Left cardiac atrium (tissue), 4 donors: ENCODE data around the gene TCF12. TPM values are rescaled to one million over a fixed set of nuclear protein-coding genes. Genes with fewer than 3 reads are reported as not detected.

ENCODE experiments used
- ATAC-seq, 2 donors: fragments of 200-7000 bp; cut with Tn5 transposase; one replicate each; pipeline ENCODE4 v1.9.1; 2020; ENCODE audit warnings: mild to moderate bottlenecking in 2 of 2, moderate library complexity in 2 of 2
- DNase-seq: peaks from one replicate; pipeline ENCODE4 v3.0.0-alpha.2; 2020
- intact Hi-C, 2 donors: fragments of 100-400 bp; cut with DNase I; formaldehyde crosslinking; loops; one replicate each; pipeline versions ENCODE4 v1.14.1 to v1.15.1; 2022 to 2023
- total RNA-seq, 2 donors: library from RNA; stranded (reverse); fragmentation: NEBNext Ultra II Directional; extraction: Animal tissue kit (Norgen Biotek cat#: 25700); gene quantifications; one replicate each; pipeline ENCODE4 v1.2.1, GENCODE V29; 2021
- donor health status: DM: no; HTN: yes; CAD: no.
- donor health status: DM: no; HTN: yes; CAD: no; lungs with severe emphysema.
- donor health status: DM: yes; HTN: yes; CAD: no.
- donor health status: Dilated cardiomyopathy.

The TCF12 gene
- total RNA-seq, 2 donors from 2014 or later, result 44.0 to 53.9 TPM

GRCh38 chr15:57030011-57030410 is 111.6 kb downstream of the TCF12 start:
- no peak for ATAC-seq
- DNase-seq, result no peak
- intact Hi-C loops, result no loop called here

- intact Hi-C loops, result no loop called here
- ATAC-seq, result no peak
These were observed 112.6 kb downstream of the TCF12 start for GRCh38 chr15:57031082-57031481.

GRCh38 chr15:57031605-57032004 is 113.2 kb downstream of the TCF12 start:
- intact Hi-C loops, result no loop called here
- ATAC-seq (peak; percentile 61 to 79), DNase-seq (no peak)

More at GRCh38 chr15:57031082-57031481, 112.6 kb downstream of the TCF12 start:
- DNase-seq, result no peak

GRCh38 chr15:57032338-57032737 is 113.9 kb downstream of the TCF12 start:
- no peak for DNase-seq
- intact Hi-C loops, result no loop called here
- no peak for ATAC-seq

GRCh38 chr15:57033715-57034439 is 115.4 kb downstream of the TCF12 start:
- ATAC-seq (no peak), DNase-seq (no peak)
- intact Hi-C loops, result no loop called here

- DNase-seq (no peak), ATAC-seq (no peak)
- intact Hi-C loops, result no loop called here
These were observed 116.2 kb downstream of the TCF12 start for GRCh38 chr15:57034613-57035012.

- intact Hi-C loops, result no loop called here
- DNase-seq (no peak), ATAC-seq (no peak)
These were observed 117.2 kb downstream of the TCF12 start for GRCh38 chr15:57035664-57036063.

- DNase-seq, result no peak
- no peak for ATAC-seq
- intact Hi-C loops, result no loop called here
These were observed 117.9 kb downstream of the TCF12 start for GRCh38 chr15:57036352-57036751.

- DNase-seq, result no peak
- intact Hi-C loops, result no loop called here
- ATAC-seq, result no peak
These were observed 119.1 kb downstream of the TCF12 start for GRCh38 chr15:57037548-57037947.

- no peak for ATAC-seq
- intact Hi-C loops, result no loop called here
These were observed 119.6 kb downstream of the TCF12 start for GRCh38 chr15:57038040-57038439.

GRCh38 chr15:57038496-57038895 is 120.1 kb downstream of the TCF12 start:
- DNase-seq (no peak), ATAC-seq (no peak)
- intact Hi-C loops, result no loop called here

More at GRCh38 chr15:57038040-57038439, 119.6 kb downstream of the TCF12 start:
- DNase-seq, result no peak

GRCh38 chr15:57041416-57041815 is 123.0 kb downstream of the TCF12 start:
- intact Hi-C loops, result no loop called here
- ATAC-seq, result no peak
- no peak for DNase-seq

GRCh38 chr15:57044072-57044702 is 125.7 kb downstream of the TCF12 start:
- DNase-seq (no peak), ATAC-seq (no peak)
- intact Hi-C loops, result no loop called here

GRCh38 chr15:57044970-57045369 is 126.5 kb downstream of the TCF12 start:
- ATAC-seq (no peak), DNase-seq (no peak)
- intact Hi-C loops, result no loop called here

GRCh38 chr15:57045741-57046382 is 127.4 kb downstream of the TCF12 start:
- no peak for ATAC-seq
- intact Hi-C loops, result no loop called here
- no peak for DNase-seq

- no peak for DNase-seq
- no peak for ATAC-seq
- intact Hi-C loops, result no loop called here
These were observed 130.6 kb downstream of the TCF12 start for GRCh38 chr15:57048930-57049549.

- intact Hi-C loops, result no loop called here
- ATAC-seq, result no peak
- no peak for DNase-seq
These were observed 135.0 kb downstream of the TCF12 start for GRCh38 chr15:57053470-57053869.

GRCh38 chr15:57054204-57054750 is 135.8 kb downstream of the TCF12 start:
- ATAC-seq (no peak), DNase-seq (no peak)
- intact Hi-C loops, result no loop called here

- DNase-seq (no peak), ATAC-seq (no peak)
- intact Hi-C loops, result no loop called here
These were observed 137.9 kb downstream of the TCF12 start for GRCh38 chr15:57056357-57056756.
